Endothelial cell of umbilical vein (primary cell): Measurements from ENCODE around the gene IGFBP6. TPM values are rescaled to one million over a fixed set of nuclear protein-coding genes. Genes with fewer than 3 reads are reported as not detected.

Experiments used
- BruUV-seq: library from RNA; stranded (reverse); fragments of 400-500 nt; replicated peaks from 2 replicates; lab custom pipeline; 2021; lab: Mats Ljungman, UMichigan
- CTCF ChIA-PET: fragments of 300-600, 350-600 bp; sonication (Branson Sonifier 250); formaldehyde crosslinking; loops from one replicate; lab custom pipeline; 2021; ENCODE audit warnings: antibody characterized with exemption, inconsistent platforms; lab: Charles Lee
- POLR2A ChIA-PET: fragments of 300-600, 350-600 bp; sonication (Branson Sonifier 250); formaldehyde crosslinking; loops from one replicate; lab custom pipeline; 2021; ENCODE audit warnings: antibody characterized with exemption, inconsistent platforms; lab: Charles Lee
- DNase-seq: peaks from one replicate; pipeline ENCODE4 v3.0.0-alpha.2; 2011; ENCODE audit warnings: low read depth, low spot score
- FAIRE-seq: peaks from 2 replicates; lab custom pipeline; 2011; peaks lifted over from hg19 to GRCh38; lab: Jason Lieb, UNC
- H2AFZ ChIP-seq: 2 replicates; pipeline ENCODE4 v1.6.0; 2012; ENCODE audit warnings: low read depth, low read length, control low read depth, inconsistent platforms
- H3K27ac ChIP-seq: 2 replicates; pipeline ENCODE4 v1.5.1; 2011; ENCODE audit warnings: low read depth, mild to moderate bottlenecking, control low read depth, low read length, moderate library complexity; ENCODE audit not compliant: insufficient read depth
- H3K27me3 ChIP-seq, 2 experiments: 2 replicates each; pipeline versions ENCODE4 v1.6.0 to v1.6.1; 2011; ENCODE audit warnings: low read length in 2 of 2, mixed read lengths in 1 of 2; ENCODE audit not compliant: control insufficient read depth in 2 of 2, insufficient read depth in 2 of 2
- H3K36me3 ChIP-seq, 2 experiments: 2 replicates in 1 of 2; 3 replicates in 1 of 2; pipeline ENCODE4 v1.5.1; 2011; ENCODE audit warnings: low read length in 2 of 2, mild to moderate bottlenecking in 1 of 2, moderate library complexity in 1 of 2; ENCODE audit not compliant: control insufficient read depth in 2 of 2, insufficient read depth in 2 of 2; ENCODE audit errors: extremely low read depth in 1 of 2
- H3K4me1 ChIP-seq: 3 replicates; pipeline ENCODE4 v1.5.1; 2011; ENCODE audit warnings: mild to moderate bottlenecking, low read length; ENCODE audit not compliant: control insufficient read depth, insufficient read depth; ENCODE audit errors: extremely low read depth
- H3K4me2 ChIP-seq: 2 replicates; pipeline ENCODE4 v1.6.1; 2011; ENCODE audit warnings: low read length, control low read depth, mixed read lengths; ENCODE audit not compliant: insufficient read depth
- H3K4me3 ChIP-seq, 3 experiments: fragments of 200-600 bp in 1 of 3; sonication (generic), shearing (Covaris generic) in 1 of 3; replicated peaks in 1 of 3; 2 replicates each; pipeline ENCODE4 v1.5.1; 2011 to 2016; ENCODE audit warnings: control low read depth in 3 of 3, low read length in 3 of 3, mild to moderate bottlenecking in 2 of 3, inconsistent platforms in 1 of 3, low read depth in 1 of 3, moderate library complexity in 1 of 3; ENCODE audit not compliant: insufficient read depth in 1 of 3
- H3K79me2 ChIP-seq: 2 replicates; pipeline ENCODE4 v1.6.0; 2012; ENCODE audit warnings: low read length, inconsistent platforms; ENCODE audit not compliant: control insufficient read depth, insufficient read depth
- H3K9ac ChIP-seq: replicated peaks from 2 replicates; pipeline ENCODE3; 2011; ENCODE audit warnings: low read length, control low read depth; ENCODE audit not compliant: insufficient read depth; ENCODE audit errors: extremely low read depth
- H3K9me1 ChIP-seq: replicated peaks from 3 replicates; pipeline ENCODE4 v1.6.0; 2011; ENCODE audit warnings: mild to moderate bottlenecking, low read length; ENCODE audit not compliant: control insufficient read depth, insufficient read depth; ENCODE audit errors: extremely low read depth
- H3K9me3 ChIP-seq: replicated peaks from 2 replicates; pipeline ENCODE4 v1.5.1; 2012; ENCODE audit warnings: low read length, inconsistent platforms; ENCODE audit not compliant: control insufficient read depth, insufficient read depth
- H4K20me1 ChIP-seq: replicated peaks from 2 replicates; pipeline ENCODE3; 2011; ENCODE audit warnings: mild to moderate bottlenecking, low read length; ENCODE audit not compliant: control insufficient read depth, insufficient read depth; ENCODE audit errors: extremely low read depth
- MYC ChIP-seq: IDR thresholded peaks from one replicate; pipeline ENCODE4 v1.6.1; 2011; ENCODE audit warnings: mild to moderate bottlenecking, low read depth, low read length
- POLR2A ChIP-seq: IDR thresholded peaks from 2 replicates; pipeline ENCODE4 v1.6.1; 2012; ENCODE audit warnings: low read depth, mild to moderate bottlenecking, control low read depth, low read length
- POLR2AphosphoS5 ChIP-seq: IDR thresholded peaks from 2 replicates; pipeline ENCODE4 v1.6.1; 2012; ENCODE audit warnings: low read depth, mild to moderate bottlenecking, control low read depth, low read length, moderate library complexity; ENCODE audit not compliant: insufficient read depth
- dilution Hi-C: fragments of 300-500 bp; cut with MboI; formaldehyde crosslinking; loops from one replicate; pipeline ENCODE4 v1.15.0; 2019; ENCODE audit warnings: low sequenced_read_pairs; ENCODE audit not compliant: extremely low pct_ligation_motif_present
- intact Hi-C: fragments of 100-400 bp; cut with micrococcal nuclease; formaldehyde crosslinking; loops from one replicate; pipeline ENCODE4 v1.10.0; 2022
- polyA plus RNA-seq, 4 experiments: library from polyadenylated mRNA; depleted of rRNA in 3 of 4; stranded (reverse) in 3 of 4; unstranded in 1 of 4; fragments of >200 nt; gene quantifications; 2 replicates each; pipeline versions ENCODE4 v1.2.1 to v1.2.3, GENCODE V29; 2011 to 2012; ENCODE audit warnings: missing spikeins in 1 of 4
- total RNA-seq: library from RNA; stranded (reverse); gene quantifications from 2 replicates; pipeline ENCODE4 v1.2.3, GENCODE V29; 2021

Gene IGFBP6
- total and polyA plus RNA-seq, 2 donors (not counting 3 experiments of a cell fraction or from before 2014, with no cell fraction given): 14.1 to 18.2 TPM

DNA sequence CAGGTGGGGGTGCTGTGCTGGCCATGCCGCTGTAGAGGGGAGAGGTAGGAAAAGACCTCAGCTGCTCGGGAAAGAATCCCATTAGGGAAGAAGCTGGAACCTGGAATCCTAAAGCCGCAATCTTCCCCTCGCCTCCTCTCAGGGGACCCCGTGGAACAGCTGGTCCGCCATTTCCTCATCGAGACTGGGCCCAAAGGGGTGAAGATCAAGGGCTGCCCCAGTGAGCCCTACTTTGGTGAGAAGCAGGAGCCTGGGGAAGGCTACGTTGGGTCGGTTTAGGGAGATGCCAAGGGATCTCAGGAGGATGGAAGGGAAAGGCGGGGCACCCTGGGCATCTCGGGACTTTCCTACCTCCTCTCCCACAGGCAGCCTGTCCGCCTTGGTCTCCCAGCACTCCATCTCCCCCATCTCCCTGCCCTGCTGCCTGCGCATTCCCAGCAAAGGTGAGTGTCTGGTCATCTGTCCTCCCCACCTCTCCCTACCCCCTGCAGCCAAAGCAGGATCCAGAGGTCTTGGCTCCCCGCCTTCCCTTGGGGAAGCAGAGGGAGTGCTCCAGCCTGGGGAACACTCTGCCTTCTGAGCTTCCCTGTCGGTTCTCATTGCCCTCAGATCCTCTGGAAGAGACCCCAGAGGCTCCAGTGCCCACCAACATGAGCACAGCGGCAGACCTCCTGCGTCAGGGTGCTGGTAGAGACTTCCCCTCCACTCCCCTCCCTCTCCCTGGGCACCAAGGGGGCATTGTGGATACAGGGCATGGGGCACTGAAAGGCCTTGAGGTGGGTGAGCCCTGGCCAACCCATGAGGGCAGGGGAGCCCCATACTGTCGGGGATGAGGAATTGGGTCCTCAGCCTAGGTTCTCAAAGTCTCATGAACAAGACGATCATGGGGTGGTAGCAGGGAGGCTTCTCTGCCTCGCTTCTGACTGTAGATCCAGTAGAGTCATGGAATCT, 35.2 kb upstream of the IGFBP6 start:
- H4K20me1 ChIP-seq: no peaks in the 10 kb centered on the region
- H3K9me1 ChIP-seq: no peaks in the 10 kb centered on the region
- H3K9ac ChIP-seq: no peak overlapping the region
- dilution Hi-C loops: no loop called here
- H3K4me3 ChIP-seq: no peak overlapping the region
- BruUV-seq: no TSS peak
- POLR2A ChIA-PET: no interaction called here
- FAIRE-seq (no peak), DNase-seq (no peak)
- intact Hi-C loops: no loop called here
- H3K27ac ChIP-seq: no peak overlapping the region
- H3K79me2 ChIP-seq: no peaks in the 10 kb centered on the region
- no peaks in the 10 kb centered on the region for H3K27me3 ChIP-seq
- H3K4me1 ChIP-seq: peaks cover 24% of the 10 kb centered on the region
- H3K4me2 ChIP-seq: no peak overlapping the region
- TF ChIP-seq POLR2AphosphoS5 (peak; percentile 12), MYC (no peak)
- H2AFZ ChIP-seq: no peak overlapping the region
- CTCF ChIA-PET: interaction anchor here (0.5 to 14.2 kb wide), 9 partner anchors 10 to 161 kb away, joined by 3 to 463 read pairs (median 6); partner anchors contain the start of genes IGFBP6, SOAT2 and TNS2
- peaks cover 5 to 46% of the 10 kb centered on the region in 2 experiments for H3K36me3 ChIP-seq
- H3K9me3 ChIP-seq: no peaks in the 10 kb centered on the region

DNA sequence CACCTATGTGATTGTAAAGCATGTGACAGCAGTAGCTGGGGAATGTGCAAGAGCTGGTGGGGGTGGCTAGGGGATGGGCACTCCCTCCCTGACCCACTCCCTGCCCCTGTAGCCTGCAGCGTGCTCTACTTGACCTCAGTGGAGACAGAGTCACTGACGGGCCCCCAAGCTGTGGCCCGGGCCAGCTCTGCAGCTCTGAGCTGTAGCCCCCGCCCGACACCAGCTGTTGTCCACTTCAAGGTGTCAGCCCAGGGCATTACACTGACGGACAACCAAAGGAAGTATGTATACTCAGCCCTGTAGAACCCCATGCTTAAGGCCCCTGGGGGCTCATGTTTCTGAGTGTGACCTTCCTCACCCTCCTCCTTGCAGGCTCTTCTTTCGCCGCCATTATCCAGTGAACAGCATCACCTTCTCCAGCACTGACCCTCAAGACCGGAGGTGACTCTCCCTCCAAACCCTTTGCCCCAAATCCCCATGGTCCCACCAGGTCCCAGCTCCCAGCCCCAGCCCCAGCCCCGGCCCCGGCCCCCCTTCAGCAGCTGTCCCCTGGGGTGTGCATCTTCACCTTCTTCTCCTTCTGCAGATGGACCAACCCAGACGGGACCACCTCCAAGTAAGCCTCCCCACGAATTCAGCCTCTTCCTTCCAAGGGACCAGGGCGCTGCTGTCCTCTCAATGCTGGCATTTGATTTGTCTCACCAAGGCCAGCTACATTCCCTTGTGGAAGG, 34.3 kb upstream of the IGFBP6 start:
- dilution Hi-C loops (no loop called here), intact Hi-C loops (no loop called here)
- no peak for FAIRE-seq
- Histone ChIP-seq H3K4me1 (peaks cover 32% of the 10 kb centered on the region), H3K79me2 (no peaks in the 10 kb centered on the region), H3K27ac (no peak overlapping the region), H3K4me2 (no peak overlapping the region), H3K9me1 (no peaks in the 10 kb centered on the region), H3K4me3 (no peak overlapping the region), H3K36me3 (peaks cover 5 to 38% of the 10 kb centered on the region in 2 experiments), H3K9ac (no peak overlapping the region), H4K20me1 (no peaks in the 10 kb centered on the region), H3K9me3 (no peaks in the 10 kb centered on the region), H2AFZ (no peak overlapping the region), H3K27me3 (no peaks in the 10 kb centered on the region)
- ChIA-PET POLR2A (no interaction called here), CTCF (interaction anchor here (0.5 to 14.2 kb wide), 5 partner anchors 9 to 160 kb away, joined by 3 to 463 read pairs (median 45); partner anchors contain the start of genes IGFBP6, SOAT2 and TNS2)
- no peak for DNase-seq
- BruUV-seq: no TSS peak
- TF ChIP-seq MYC (no peak), POLR2A (peak; percentile 64)
